Thyroid gland (tissue), 4 donors: ENCODE results near the gene RPL35A. TPM values are rescaled to one million over a fixed set of nuclear protein-coding genes. Genes with fewer than 3 reads are reported as not detected.

Experiments used
- DNase-seq, 2 donors: peaks; one replicate each; pipeline ENCODE4 v3.0.0-alpha.2; 2019
- H3K27ac ChIP-seq, 3 donors: fragments of 200-600 bp; sonication (generic); 1 replicate in 2 of 3; 2 replicates in 1 of 3; pipeline ENCODE4 v1.5.1; 2016 to 2019; ENCODE audit warnings: mild to moderate bottlenecking in 1 of 3, moderate library complexity in 1 of 3
- H3K27me3 ChIP-seq: fragments of 200-600 bp; sonication (generic); one replicate; pipeline ENCODE4 v1.5.1; 2019
- H3K36me3 ChIP-seq, 2 donors: fragments of 200-600 bp; sonication (generic); one replicate each; pipeline ENCODE4 v1.5.1; 2016 to 2019
- H3K4me1 ChIP-seq, 2 donors: fragments of 200-600 bp; sonication (generic); one replicate each; pipeline ENCODE4 v1.5.1; 2017 to 2019
- H3K4me3 ChIP-seq, 3 donors: fragments of 200-600 bp; sonication (generic); replicated peaks in 1 of 3; 1 replicate in 2 of 3; 2 replicates in 1 of 3; pipeline ENCODE4 v1.5.1; 2016; ENCODE audit warnings: mild to moderate bottlenecking in 1 of 3
- H3K9me3 ChIP-seq: fragments of 200-600 bp; sonication (generic); one replicate; pipeline ENCODE4 v1.5.1; 2017
- POLR2A ChIP-seq, 2 donors: fragments of 450-650 bp; IDR thresholded peaks; one replicate each; pipeline ENCODE4 v1.6.1; 2017; ENCODE audit warnings: antibody characterized with exemption in 2 of 2, mild to moderate bottlenecking in 2 of 2, moderate library complexity in 1 of 2
- WGBS, 2 donors: methylation state at CpG; one replicate each; pipeline ENCODE4 v1.1.5; 2017; 5-methylcytosine and 5-hydroxymethylcytosine counted together
- intact Hi-C: fragments of 100-400 bp; cut with DNase I; formaldehyde crosslinking; loops from one replicate; pipeline ENCODE4 v1.15.1; 2023
- small RNA-seq: library from RNA; depleted of rRNA; stranded (forward); fragments of <200 nt; gene quantifications from one replicate; pipeline ENCODE3, GENCODE V24; 2016
- total RNA-seq, 4 donors: library from RNA; depleted of rRNA; stranded (reverse); fragments of >200 nt; gene quantifications; one replicate each; pipeline ENCODE4 v1.2.3, GENCODE V29; 2016
- TF ChIP-seq, protein P1 (sequence below), 6 experiments: fragments of 200-600 bp in 3 of 6; fragments of 450-650 bp in 3 of 6; sonication (generic) in 3 of 6; IDR thresholded peaks; one replicate each; pipeline ENCODE4 v1.5.1; 2016 to 2019; ENCODE audit warnings: antibody characterized with exemption in 6 of 6, mild to moderate bottlenecking in 2 of 6, inconsistent platforms in 1 of 6, moderate library complexity in 1 of 6

RPL35A gene
- total RNA-seq, 4 donors from 2014 or later, result 514 to 2,067 (median 704) TPM

DNA sequence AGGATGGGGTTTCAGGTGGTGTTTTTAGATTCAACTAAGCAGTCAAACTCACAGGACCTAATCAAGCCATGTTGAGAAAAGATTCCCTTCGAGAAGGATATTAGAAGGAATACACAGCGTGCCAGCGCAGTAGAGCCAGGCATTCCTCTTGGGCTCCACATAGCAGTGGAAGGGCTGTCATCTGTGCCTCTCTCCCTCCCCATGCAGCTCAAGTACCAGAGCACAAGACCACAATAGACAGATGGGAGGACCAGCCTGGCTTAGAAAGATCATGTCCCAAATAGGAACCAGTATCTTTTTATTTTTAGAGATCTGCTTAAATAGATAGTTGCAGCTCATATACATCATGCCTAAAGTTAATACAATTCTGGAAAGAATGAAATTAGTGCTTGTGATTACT, 47.9 kb downstream of the RPL35A start:
- intact Hi-C loops, result no loop called here
- H3K4me1 ChIP-seq, result no peaks in the 10 kb centered on the region
- no peak overlapping the region for H3K4me3 ChIP-seq
- DNase-seq, result no peak
- H3K9me3 ChIP-seq, result no peaks in the 10 kb centered on the region
- peaks cover 0 to 12% of the 10 kb centered on the region in 2 donors for H3K36me3 ChIP-seq
- TF ChIP-seq, protein P1, sequence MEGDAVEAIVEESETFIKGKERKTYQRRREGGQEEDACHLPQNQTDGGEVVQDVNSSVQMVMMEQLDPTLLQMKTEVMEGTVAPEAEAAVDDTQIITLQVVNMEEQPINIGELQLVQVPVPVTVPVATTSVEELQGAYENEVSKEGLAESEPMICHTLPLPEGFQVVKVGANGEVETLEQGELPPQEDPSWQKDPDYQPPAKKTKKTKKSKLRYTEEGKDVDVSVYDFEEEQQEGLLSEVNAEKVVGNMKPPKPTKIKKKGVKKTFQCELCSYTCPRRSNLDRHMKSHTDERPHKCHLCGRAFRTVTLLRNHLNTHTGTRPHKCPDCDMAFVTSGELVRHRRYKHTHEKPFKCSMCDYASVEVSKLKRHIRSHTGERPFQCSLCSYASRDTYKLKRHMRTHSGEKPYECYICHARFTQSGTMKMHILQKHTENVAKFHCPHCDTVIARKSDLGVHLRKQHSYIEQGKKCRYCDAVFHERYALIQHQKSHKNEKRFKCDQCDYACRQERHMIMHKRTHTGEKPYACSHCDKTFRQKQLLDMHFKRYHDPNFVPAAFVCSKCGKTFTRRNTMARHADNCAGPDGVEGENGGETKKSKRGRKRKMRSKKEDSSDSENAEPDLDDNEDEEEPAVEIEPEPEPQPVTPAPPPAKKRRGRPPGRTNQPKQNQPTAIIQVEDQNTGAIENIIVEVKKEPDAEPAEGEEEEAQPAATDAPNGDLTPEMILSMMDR (IDR thresholded peaks at IDR 0.05), result no peak
- TF ChIP-seq POLR2A (IDR thresholded peaks at IDR 0.05), result no peak
- 98% methylated on average over 3 of the region's 3 CpGs for WGBS, 2 donors
- H3K27ac ChIP-seq, result no peak overlapping the region
- H3K27me3 ChIP-seq, result no peaks in the 10 kb centered on the region

Small RNA genes within 50 kb of the gene (small RNA-seq; reads per million reads assigned to genes)
- not detected for gene RNU6-621P

Other genes starting within 250 kb of the RPL35A start
- 10 to 100 TPM; 36.8 to 56.7 (median 46.4) TPM for gene RUBCN, start 213.3 kb upstream of the RPL35A start, total RNA-seq
- 10 to 100 TPM; 34.2 to 46.2 (median 40.3) TPM for gene FYTTD1, start 200.3 kb upstream of the RPL35A start, total RNA-seq
- gene LRCH3, start 158.9 kb upstream of the RPL35A start, total RNA-seq, result 10 to 100 TPM; 36.7 to 68.3 (median 54.9) TPM
- 10 to 100 TPM in 3 of 4 donors, 1 to 10 TPM in 1; 9.8 to 12.5 (median 10.9) TPM for gene LMLN, start 10.0 kb downstream of the RPL35A start, total RNA-seq